Activated naive CD4-positive, alpha-beta T cell treated with anti-CD3 and anti-CD28 coated beads, Interleukin-2, amount 50 U/mL, for 72 hours (primary cell): Measurements from ENCODE around the gene PLD3. TPM values are rescaled to one million over a fixed set of nuclear protein-coding genes. Genes with fewer than 3 reads are reported as not detected.

Source experiments
- ATAC-seq, 2 donors: fragments of 150-1000 bp; cut with Tn5 transposase; 2 replicates each; pipeline ENCODE4 v1.10.0; 2021; ENCODE audit warnings: mild to moderate bottlenecking in 2 of 2, moderate library complexity in 2 of 2
- DNase-seq, 2 donors: peaks; one replicate each; pipeline ENCODE4 v3.0.0; 2021 to 2022; ENCODE audit warnings: low spot score in 2 of 2
- H3K27ac Mint-ChIP-seq, 2 donors: one replicate each; pipeline ENCODE4 v1.8.0; 2022; ENCODE audit warnings: mild to moderate bottlenecking in 2 of 2, mixed read lengths in 2 of 2
- H3K36me3 Mint-ChIP-seq, 2 donors: one replicate each; pipeline ENCODE4 v1.8.0; 2022; ENCODE audit warnings: mixed read lengths in 2 of 2
- H3K9me3 Mint-ChIP-seq, 2 donors: one replicate each; pipeline ENCODE4 v1.8.0; 2022; ENCODE audit warnings: mixed read lengths in 2 of 2
- total RNA-seq, 2 donors: library from RNA; stranded (reverse); gene quantifications; one replicate each; pipeline ENCODE4 v1.2.3, GENCODE V29; 2022

The PLD3 gene
- total RNA-seq, 2 donors from 2014 or later: 79.9 to 85.4 TPM

GRCh38 chr19:40424637-40425449, 76.3 kb downstream of the PLD3 start:
- DNase-seq (peak in 1 of 2 donors; percentile 15), ATAC-seq (no peak)
- no peaks in the 10 kb centered on the region for H3K9me3 Mint-ChIP-seq
- peak overlapping the region; percentile 95 for H3K27ac Mint-ChIP-seq
- peaks cover 14 to 20% of the 10 kb centered on the region in 2 donors for H3K36me3 Mint-ChIP-seq

- DNase-seq (peak; percentile 100), ATAC-seq (peak; percentile 80 to 84)
- peak within 1 kb of the TSS; percentile 95 to 97 for H3K27ac Mint-ChIP-seq
- H3K36me3 Mint-ChIP-seq: peaks cover 14 to 20% of the 10 kb centered on the region in 2 donors
- no peaks in the 10 kb centered on the region for H3K9me3 Mint-ChIP-seq
Measured at GRCh38 chr19:40425450-40426287, 77.2 kb downstream of the PLD3 start, which contains the start of gene SERTAD1. Gene SERTAD1, minus strand, starts transcription at chr19:40425992. Its CDS starts 2,446 bp downstream, at chr19:40423546.

Other genes starting within 250 kb of the PLD3 start
- gene MAP3K10, start 157.3 kb upstream of the PLD3 start, total RNA-seq: 10 to 100 TPM; 11.1 to 11.6 TPM
- not detected for gene TTC9B, start 130.3 kb upstream of the PLD3 start, total RNA-seq
- under 1 TPM in 1 of 2 donors, not detected in 1; 0.43 TPM for gene CCNP, start 122.0 kb upstream of the PLD3 start, total RNA-seq
- gene AKT2, start 63.4 kb upstream of the PLD3 start, total RNA-seq: 100 to 1,000 TPM; 171 to 214 TPM
- gene C19orf47, start 298 bp upstream of the PLD3 start, total RNA-seq: 10 to 100 TPM; 18.9 to 24.1 TPM
- gene HIPK4, start 41.5 kb downstream of the PLD3 start, total RNA-seq: not detected
- gene PRX, start 64.7 kb downstream of the PLD3 start, total RNA-seq: 1 to 10 TPM in 1 of 2 donors, under 1 TPM in 1; 0.77 to 1.6 TPM
- gene SERTAD1, start 77.3 kb downstream of the PLD3 start, total RNA-seq: 10 to 100 TPM; 13.8 to 17.9 TPM
- gene SERTAD3, start 95.6 kb downstream of the PLD3 start, total RNA-seq: 10 to 100 TPM; 14.3 to 23.4 TPM
- gene BLVRB, start 117.0 kb downstream of the PLD3 start, total RNA-seq: 10 to 100 TPM; 39.7 to 52.2 TPM
- gene SPTBN4, start 118.3 kb downstream of the PLD3 start, total RNA-seq: 1 to 10 TPM; 3.7 to 4.2 TPM
- gene SHKBP1, start 228.2 kb downstream of the PLD3 start, total RNA-seq: 100 to 1,000 TPM; 108 to 173 TPM